GM19351 (cell line): Measurements from ENCODE around the gene NPHS1.
"Not testable (repeated sequence)": the region's sequence is repeated elsewhere in the genome, so short reads cannot be mapped to it uniquely, and the experiment has no call there.

Experiments
- ATAC-seq: cut with Tn5 transposase; IDR thresholded peaks from one replicate; pipeline ENCODE4 v1.9.1; 2021; ENCODE audit warnings: mild to moderate bottlenecking, moderate library complexity; ENCODE audit not compliant: unreplicated experiment

NPHS1 gene

DNA sequence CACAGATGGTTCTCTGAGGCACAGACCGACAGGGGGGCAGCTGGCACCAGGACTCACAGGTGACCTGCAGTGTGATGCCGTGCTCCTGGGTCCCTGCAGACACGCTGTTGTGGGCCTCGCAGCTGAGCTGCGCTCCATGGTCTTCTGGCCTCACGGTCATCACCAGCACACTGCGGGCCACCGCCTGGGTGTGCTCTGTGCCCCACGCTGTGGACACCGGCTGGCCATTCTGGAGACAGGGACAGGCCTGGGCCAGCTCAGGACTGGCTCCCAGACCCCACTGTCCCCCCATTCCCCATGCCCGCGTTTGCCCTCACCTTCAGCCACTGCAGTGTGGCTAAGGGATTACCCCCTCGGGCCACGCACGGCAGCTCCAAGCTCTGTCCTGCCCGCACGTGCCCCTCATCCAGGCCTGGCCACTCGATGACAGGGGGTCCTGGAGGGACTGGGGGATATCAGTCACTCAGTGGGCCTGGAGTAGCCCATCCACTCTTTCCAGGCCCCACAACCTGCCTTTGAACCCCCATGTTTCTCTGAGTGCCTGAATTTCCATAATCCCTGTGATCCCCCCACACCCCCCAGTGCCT is 3.3 kb downstream of the NPHS1 start:
- no peak for ATAC-seq

DNA sequence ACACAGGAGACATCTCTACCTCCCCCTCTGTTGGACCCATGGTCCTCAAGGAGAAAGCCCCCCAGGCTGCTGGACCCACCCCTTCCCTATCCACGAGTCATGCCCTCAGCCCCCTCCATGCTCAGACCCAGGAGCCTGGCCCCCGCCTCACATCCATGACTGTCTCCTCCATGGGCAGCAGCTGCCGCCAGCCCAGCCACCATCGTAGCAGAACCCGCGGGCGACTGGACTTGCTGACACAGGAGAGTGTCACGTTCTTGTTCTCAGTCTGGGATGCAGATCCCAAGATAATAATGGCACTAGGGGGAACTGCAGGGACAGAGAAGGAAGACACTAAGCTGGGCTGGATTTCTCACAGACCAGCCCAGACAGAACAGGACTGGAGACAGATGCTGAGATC is 3.8 kb downstream of the NPHS1 start:
- no peak for ATAC-seq

DNA sequence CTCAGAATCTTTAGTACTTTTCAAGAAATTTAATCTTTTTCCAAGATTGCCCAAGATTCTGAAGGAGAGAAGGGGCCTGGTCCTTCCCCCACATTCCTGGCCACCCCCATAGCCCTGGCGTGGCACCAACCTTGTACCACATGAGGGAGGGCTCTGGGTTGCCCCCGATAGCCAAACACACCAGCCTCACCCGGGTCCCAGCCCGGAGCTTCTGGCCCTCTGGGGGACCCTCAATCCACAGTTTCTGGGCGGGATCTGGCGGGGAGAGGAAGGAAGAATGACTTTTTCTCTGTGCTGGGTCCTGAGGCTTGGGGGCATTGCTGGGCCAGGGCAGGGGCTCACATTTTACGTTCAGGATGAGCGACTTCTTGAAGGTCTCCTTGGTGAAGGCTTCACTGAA is 4.4 kb downstream of the NPHS1 start:
- ATAC-seq = no peak

DNA sequence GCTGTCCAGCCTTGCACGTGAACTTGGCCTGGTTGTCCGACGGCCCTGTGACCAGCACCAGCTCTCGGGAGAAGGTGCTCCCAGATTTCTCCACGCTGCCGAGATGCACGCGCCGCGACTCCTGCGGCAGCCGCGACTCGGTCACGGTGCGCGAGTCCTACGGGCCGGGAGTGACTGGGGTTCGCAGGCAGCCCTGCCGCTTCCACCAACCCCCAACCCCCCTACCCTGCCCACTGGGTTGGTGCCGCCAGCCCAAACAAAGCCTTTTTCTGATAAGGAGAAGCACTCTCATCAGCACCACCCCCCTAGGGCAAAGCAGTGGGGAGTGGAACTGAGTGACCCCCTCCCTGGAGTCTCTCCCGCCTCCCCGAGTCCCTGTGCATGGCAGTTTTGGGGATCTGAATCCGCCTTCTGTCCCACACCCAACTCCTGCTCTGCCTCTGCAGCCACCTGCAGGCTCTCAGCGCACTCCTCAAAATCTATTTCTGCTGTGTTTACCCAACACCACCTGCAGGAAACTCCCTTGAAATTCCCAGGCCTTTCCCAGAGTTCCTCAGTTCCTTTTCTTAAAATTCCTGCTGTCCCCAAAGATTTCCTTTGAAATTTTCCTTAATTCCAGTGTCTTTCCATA is 6.2 kb downstream of the NPHS1 start:
- no peak for ATAC-seq

DNA sequence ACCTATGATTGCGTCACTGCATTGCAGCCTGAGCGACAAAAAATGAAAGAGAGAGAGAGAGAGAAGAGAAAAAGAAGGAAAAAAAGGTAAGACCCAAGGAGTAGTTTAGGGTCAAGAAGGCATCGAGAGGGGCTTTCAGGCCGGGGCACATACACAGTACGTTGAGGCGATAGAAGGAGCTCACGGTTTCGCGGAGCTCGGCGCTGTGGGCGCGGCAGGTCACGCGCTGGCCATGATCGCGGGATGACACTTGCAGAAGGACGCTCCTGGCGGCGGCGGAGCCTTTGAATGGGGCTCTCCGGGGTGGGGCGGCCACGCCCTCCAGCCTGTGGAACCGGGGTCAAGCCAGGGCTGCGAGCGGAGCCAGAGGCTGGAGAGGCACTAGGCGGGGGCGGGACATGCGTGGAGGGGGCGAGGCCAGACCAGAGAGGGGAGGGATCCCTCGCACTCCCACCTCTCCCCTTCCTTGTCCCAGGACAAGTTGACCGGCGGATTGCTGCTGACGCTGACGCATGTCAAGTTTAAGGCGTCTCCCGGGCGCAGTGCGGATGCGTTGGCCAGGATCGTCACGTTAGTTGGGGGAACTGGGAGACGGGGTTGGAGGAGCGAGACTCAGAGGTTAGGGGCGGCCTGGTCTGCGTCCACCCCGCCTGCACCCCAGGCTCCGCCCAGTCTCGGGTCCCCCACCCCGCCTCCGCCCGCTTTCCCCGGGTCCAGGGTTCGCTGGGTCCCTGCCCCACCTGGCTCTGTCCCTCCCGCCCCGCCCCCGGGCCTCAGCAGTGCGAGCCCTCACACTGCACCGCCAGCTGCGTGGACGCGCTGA is 6.9 kb downstream of the NPHS1 start:
- ATAC-seq = no peak

DNA sequence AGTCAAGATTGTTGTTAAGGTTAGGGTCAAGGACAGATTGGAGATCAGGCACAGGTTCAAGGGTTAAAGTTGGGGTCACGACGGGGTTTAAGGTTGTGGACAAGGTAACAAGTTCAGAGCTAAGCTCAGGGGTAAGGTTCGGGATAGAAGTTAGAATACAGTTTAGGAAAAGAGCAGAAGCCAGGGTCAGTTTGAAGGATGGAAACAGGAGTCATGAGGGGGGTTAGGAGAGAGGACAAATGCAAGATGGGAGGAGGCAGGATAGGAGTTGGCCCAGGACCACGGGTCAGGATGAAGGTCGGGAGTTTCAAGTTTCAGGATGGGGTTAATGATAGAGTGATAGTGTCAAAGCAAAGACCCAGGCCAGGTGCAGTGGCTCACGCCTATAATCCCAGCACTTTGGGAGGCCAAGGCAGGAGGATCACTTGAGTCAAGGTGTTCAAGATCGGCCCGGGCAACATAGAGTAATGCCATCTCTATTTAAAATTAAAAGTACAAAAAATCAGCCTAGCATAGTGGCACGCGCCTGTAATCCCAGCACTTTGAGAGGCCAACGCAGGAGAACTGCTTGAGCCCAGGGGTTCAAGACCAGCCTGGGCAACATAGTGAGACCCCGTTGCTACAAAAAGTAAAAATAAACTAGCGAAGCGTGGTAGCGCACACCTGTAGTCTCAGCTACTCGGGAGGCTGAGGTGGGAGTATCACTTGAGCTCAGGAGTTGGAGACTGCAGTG is 7.7 kb downstream of the NPHS1 start:
- no peak for ATAC-seq

DNA sequence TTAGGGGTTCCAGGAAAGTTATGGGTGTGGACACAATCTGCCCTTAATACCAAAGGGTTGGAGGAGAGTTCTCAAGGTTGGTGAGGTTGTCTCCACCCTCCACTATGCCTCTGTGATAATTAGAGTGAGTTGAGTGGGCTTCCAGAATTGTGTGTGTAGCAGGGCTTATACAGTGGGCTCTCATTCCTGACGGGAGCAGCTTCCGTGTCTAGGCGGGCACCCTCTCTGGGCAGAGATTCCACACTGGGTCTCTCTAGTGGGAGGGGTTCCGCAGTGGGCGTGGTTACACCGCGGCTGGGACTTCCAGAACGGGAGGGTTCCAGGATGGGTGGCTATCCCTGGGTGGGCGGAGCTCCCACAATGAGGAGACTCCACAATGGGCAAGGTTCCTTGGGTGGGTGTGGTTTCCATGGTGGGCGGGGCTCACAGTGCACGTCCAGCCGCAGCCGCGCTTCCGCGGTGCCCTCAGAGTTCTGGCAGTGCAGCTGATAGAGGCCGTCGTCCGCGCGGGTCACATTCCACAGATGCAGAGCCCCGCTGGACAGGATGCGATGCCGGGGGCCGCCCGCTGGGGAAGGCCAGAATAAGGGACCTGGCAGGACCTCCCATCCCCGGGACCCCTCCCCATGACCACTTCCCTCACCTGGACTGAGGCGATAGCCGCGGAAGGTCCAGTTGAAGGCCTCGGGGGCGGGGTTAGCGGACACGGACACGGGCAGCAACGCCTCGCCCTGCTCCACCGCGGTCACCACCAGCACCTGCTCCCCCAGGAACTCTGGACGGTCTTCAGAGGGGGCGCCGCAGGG is 8.4 kb downstream of the NPHS1 start:
- ATAC-seq = no peak

DNA sequence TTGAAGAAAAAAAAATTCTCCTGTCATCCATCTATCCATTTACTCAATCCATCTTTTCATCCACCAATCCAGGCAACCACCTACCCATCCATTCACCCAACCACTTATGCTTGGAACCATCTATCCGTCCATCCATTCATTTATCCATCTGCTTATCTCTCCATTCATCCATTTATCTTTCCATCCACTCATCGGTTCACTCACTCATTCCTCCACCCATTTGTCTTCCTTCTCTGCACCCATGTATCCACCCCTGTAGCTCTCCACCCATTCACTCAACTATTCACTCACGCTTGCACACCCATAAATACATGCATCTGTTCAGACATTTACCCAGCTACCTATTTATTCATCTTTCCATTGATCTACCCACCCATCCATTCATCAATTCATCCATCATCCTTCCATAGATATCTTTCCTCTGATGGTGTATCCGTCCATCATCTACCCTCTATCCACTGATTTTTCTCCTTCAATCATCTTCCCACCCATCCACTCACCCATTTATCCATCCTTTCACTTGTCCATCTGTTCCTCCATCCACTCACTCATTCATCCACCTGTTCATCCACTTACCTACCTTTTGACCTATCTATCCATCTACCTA is 9.5 kb downstream of the NPHS1 start:
- no peak for ATAC-seq

DNA sequence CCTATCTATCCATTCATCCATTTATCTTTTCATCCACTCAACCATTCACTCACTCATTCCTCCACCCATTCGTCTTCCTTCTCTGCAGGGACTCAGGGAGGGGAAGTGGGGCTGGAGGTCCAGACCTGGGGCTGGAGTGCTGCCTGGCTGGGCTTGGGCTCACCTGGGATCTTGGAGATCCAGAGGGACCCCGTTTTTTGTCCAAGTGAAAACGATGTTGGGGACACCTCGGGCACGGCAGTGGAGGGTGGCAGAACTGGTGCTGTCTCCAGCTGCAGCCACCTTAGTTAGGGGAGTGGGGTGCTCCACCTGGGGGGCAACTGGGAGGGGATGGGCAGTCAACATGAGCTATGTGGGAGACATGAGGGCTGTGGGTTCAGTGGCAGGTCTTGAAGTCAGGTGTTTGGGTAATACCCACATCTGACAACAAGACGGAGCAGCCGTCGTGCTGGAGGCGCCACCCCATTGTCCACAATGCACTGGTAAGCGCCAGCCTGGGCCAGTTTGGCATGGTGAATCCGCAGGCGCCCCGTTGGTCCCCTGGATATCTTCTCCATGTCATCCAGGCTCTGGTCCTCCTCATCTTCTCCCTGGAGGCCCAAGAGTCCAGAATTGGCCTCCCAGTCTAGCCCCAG is 10.2 kb downstream of the NPHS1 start:
- no peak for ATAC-seq

DNA sequence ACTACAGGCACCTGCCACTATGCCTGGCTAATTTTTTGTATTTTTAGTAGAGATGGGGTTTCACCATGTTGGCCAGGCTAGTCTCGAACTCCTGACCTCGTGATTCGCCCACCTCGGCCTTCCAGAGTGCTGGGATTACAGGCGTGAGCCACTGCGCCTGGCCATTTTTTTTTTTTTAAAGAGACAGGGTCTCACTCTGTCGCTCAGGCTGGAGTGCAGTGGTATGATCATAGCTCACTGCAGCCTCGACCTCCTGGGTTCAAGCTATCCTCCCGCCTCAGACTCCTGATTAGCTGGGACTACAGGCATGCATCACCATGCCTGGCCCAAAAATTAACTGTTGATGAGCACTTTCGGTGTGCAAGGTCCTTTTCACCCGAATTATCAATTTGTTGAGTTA is 16.2 kb downstream of the NPHS1 start:
- not testable (repeated sequence) for ATAC-seq

DNA sequence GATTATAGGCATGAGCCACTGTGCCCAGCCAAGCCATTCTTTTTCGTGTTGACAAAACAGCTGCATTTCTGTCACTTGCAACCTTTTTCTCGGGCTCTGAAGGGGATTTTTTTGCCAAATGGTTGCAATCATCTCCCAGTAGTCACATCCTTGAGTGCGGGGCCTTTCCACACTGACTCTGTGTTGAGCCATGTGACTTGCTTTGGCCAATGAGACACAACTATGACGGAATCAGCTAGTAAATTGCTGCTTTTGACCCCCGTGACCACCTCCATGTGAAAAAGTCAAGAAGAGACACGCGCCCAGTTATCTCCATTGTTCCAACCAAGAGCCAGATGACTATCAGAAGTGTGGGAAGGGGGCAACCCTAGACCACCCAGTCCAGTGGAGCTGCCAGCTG is 18.3 kb downstream of the NPHS1 start:
- no peak for ATAC-seq

DNA sequence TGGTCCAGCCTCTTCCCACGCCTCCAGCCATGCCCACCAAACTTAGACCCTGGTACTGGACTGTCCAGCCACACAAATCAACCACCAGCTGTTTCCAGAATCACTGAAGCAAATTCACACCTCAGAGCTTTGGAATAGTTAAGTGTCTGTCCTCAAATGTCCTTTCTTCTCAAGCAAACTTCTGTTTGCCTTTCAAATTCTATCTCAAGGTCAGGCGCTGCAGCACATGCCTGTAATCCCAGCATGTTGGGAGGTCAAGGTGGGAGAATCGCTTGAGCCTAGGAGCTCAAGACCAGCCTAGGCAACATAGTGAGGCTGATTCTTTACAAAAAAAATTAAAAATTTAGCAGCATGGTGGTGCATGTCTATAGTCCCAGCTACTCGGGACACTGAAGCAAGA is 20.2 kb downstream of the NPHS1 start:
- ATAC-seq = no peak

DNA sequence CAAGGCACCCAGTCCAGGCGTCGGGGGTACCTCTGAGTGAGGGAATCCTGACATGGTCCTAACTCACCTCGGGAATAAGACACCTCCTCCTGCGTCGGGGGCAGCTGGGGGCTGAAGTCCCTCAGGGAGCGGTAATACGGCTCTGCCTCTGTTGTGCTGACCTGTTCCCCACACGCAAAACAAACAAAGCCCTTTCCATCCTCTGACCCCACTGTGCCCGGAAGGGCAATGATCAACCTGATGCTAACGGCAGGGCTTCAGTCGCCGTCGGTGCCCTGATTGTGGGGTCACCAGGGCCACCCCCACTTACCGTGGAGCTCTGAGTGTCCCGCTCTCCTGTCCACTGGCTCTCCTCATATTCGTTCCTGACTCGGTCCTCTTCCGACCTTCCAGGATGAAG is 21.3 kb downstream of the NPHS1 start:
- no peak for ATAC-seq

DNA sequence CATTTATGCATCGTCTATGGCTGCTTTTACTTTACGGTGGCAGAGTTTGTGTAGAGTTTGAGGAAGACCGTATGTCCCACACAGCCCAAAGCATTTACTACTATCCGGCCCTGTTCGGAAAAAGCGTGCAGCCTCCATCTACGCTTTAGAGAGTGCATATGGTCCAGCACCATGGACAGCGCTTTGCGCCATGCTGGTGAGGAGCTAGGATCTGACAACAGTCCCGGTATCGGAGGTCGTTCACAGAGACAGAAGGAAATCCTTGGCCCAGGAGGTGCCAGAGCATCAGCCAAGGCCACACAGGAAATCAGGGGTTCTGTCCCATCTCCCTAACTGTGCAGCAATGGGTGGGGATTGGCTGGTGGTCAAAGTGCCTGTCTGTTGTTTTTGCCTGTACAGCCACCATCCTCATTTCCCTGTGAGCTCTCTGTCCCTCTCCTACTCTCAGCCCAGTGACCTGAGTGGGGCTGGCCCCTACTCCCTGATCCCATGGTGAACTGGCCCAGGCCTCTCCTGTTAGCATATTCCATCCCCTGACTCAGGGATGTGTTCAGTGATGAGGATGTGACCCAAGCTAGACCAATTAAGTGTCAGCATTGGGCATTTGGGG is 23.5 kb downstream of the NPHS1 start:
- no peak for ATAC-seq

DNA sequence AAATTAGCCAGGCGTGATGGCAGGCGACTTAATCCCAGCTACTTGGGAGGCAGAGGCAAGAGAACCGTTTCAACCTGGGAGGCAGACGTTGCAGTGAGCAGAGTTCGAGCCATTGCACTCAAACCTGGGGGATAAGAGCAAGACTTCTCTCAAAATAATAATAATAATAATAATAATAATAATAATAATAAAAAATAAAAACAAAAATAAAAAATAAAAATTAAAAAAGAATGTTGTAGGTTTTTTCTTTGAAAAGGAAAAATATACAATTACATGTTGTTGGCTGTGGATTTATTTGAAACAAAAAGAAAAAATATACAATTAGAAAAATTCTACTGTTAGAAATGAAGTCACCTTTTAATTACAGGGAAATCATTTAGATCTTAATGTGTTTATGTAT is 28.2 kb downstream of the NPHS1 start:
- ATAC-seq = no peak

DNA sequence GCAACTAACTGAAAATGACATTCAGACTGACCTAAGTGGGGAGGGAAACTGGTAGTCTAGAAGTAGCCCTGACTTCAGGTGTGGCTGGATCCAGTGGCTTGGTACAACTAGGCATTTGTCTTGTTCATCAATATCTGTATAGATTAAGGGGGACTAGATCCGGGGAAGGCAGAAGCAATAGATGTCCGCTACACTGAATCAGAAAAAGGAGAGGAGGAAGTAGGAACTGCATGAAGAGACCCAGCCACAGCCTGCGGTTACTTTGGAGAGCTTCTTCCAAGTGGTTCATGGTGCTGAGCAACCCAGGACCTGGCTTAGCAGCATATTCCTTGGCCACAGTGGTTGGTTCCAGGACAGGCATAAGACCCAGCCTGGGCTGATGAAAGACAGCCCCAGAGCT is 29.7 kb downstream of the NPHS1 start:
- no peak for ATAC-seq

DNA sequence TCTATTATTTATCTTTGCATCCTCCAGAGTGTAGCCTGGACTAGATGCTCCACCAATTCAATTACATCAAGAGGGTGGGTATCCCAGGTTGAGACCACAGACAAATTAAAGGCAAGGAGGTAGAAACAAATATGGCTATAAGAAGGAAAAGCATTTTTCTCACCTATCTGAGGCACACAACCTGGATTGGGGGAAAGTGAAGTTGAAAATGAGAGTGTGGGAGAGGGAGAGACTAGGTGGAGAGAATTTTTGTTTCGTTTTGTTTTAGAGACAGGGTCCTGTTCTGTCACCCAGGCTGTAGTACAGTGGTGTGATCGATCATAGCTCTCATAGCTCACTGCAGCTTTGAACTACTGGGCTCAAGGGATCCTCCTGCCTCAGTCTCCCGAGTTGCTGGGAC is 33.9 kb downstream of the NPHS1 start:
- no peak for ATAC-seq

DNA sequence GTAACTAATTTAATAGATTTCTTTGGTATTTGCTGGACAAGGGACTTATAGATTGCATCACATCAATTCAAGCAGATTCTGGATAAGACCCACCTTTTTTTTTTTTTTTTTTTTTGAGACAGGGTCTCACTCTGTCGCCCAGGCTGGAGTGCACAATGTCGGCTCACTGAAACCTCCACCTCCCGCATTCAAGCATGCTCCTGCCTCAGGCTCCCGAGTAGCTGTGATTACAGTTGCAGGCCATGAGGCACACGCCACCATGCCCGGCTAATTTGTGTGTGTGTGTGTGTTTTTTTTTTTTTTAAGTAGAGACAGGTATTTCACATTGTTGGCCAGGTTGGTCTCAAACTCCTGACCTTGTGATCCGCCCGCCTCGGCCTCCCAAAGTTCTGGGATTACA is 35.5 kb downstream of the NPHS1 start:
- ATAC-seq = no peak

DNA sequence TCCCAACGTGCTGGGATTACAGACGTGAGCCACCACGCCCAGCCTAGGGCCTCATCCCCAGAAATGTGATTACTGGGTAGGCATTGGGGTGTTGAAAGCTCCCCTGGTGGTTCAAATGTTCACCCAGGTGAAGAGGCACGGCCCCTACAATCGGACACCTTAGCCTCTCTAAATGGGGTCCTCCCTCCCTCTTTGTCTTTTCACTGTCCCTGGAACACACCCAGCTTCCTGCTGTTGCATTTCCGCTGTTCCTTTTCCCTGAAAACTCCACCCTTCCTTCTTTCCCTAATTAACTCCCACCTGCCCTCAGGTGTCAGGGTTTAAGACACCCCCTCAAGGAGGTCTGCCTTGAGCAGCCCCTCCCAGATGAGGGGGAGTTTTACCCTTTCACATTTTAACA is 36.0 kb downstream of the NPHS1 start:
- no peak for ATAC-seq
